Uterus (tissue), 4 donors: ENCODE results near the gene PPP1R7. TPM values are rescaled to one million over a fixed set of nuclear protein-coding genes. Genes with fewer than 3 reads are reported as not detected.

ENCODE experiments used
- DNase-seq, 2 donors: peaks; one replicate each; pipeline ENCODE4 v3.0.0-alpha.2; 2019 to 2020
- H3K27ac ChIP-seq, 2 donors: fragments of 200-600 bp; sonication (generic); 1 replicate in 1 of 2; 2 replicates in 1 of 2; pipeline ENCODE4 v1.5.1; 2016 to 2018
- H3K27me3 ChIP-seq, 2 donors: fragments of 200-600 bp; sonication (generic); one replicate each; pipeline ENCODE4 v1.5.1; 2018 to 2019; ENCODE audit warnings: control low read depth in 1 of 2
- H3K36me3 ChIP-seq, 2 donors: fragments of 200-600 bp; sonication (generic); one replicate each; pipeline ENCODE4 v1.5.1; 2019; ENCODE audit warnings: control low read depth in 1 of 2
- H3K4me1 ChIP-seq, 2 donors: fragments of 200-600 bp; sonication (generic); one replicate each; pipeline ENCODE4 v1.5.1; 2018 to 2019; ENCODE audit warnings: control low read depth in 1 of 2
- H3K4me3 ChIP-seq, 2 donors: fragments of 200-600 bp; sonication (generic); 1 replicate in 1 of 2; 2 replicates in 1 of 2; pipeline ENCODE4 v1.5.1; 2018 to 2019; ENCODE audit warnings: mild to moderate bottlenecking in 1 of 2
- H3K9me3 ChIP-seq, 2 donors: fragments of 200-600 bp; sonication (generic); one replicate each; pipeline ENCODE4 v1.5.1; 2019; ENCODE audit warnings: control low read depth in 1 of 2
- POLR2A ChIP-seq, 2 donors: fragments of 450-650 bp; IDR thresholded peaks; one replicate each; pipeline ENCODE4 v1.6.1; 2016; ENCODE audit warnings: antibody characterized with exemption in 2 of 2, mild to moderate bottlenecking in 1 of 2, moderate library complexity in 1 of 2
- intact Hi-C: fragments of 100-400 bp; cut with DNase I; formaldehyde crosslinking; loops from one replicate; pipeline ENCODE4 v1.15.1; 2023; ENCODE audit warnings: low total_unique reads
- total RNA-seq, 4 donors: library from RNA; depleted of rRNA in 3 of 4; stranded (reverse); fragments of >200 nt in 3 of 4; gene quantifications; one replicate each; pipeline versions ENCODE4 v1.1.0 to v1.2.4, GENCODE V29; 2014 to 2023
- TF ChIP-seq, protein P1 (sequence below), 4 experiments: fragments of 200-600 bp in 2 of 4; fragments of 450-650 bp in 2 of 4; sonication (generic) in 2 of 4; IDR thresholded peaks; one replicate each; pipeline ENCODE4 v1.5.1; 2016 to 2019; ENCODE audit warnings: antibody characterized with exemption in 4 of 4, mild to moderate bottlenecking in 2 of 4, moderate library complexity in 1 of 4
- donor health status: DM: yes; HTN: yes; CAD: no.

The PPP1R7 gene
- total RNA-seq, 4 donors from 2014 or later: 8.5 to 43.6 (median 30.0) TPM

GRCh38 chr2:241189093-241189855, 39.0 kb downstream of the PPP1R7 start:
- no peaks in the 10 kb centered on the region for H3K9me3 ChIP-seq
- TF ChIP-seq, protein P1, sequence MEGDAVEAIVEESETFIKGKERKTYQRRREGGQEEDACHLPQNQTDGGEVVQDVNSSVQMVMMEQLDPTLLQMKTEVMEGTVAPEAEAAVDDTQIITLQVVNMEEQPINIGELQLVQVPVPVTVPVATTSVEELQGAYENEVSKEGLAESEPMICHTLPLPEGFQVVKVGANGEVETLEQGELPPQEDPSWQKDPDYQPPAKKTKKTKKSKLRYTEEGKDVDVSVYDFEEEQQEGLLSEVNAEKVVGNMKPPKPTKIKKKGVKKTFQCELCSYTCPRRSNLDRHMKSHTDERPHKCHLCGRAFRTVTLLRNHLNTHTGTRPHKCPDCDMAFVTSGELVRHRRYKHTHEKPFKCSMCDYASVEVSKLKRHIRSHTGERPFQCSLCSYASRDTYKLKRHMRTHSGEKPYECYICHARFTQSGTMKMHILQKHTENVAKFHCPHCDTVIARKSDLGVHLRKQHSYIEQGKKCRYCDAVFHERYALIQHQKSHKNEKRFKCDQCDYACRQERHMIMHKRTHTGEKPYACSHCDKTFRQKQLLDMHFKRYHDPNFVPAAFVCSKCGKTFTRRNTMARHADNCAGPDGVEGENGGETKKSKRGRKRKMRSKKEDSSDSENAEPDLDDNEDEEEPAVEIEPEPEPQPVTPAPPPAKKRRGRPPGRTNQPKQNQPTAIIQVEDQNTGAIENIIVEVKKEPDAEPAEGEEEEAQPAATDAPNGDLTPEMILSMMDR (IDR thresholded peaks at IDR 0.05): no peak
- TF ChIP-seq POLR2A (IDR thresholded peaks at IDR 0.05): no peak
- intact Hi-C loops: no loop called here
- H3K27ac ChIP-seq: no peak overlapping the region
- no peaks in the 10 kb centered on the region for H3K36me3 ChIP-seq
- no peak for DNase-seq
- no peak overlapping the region for H3K4me3 ChIP-seq
- no peaks in the 10 kb centered on the region for H3K27me3 ChIP-seq
- H3K4me1 ChIP-seq: no peaks in the 10 kb centered on the region

DNA sequence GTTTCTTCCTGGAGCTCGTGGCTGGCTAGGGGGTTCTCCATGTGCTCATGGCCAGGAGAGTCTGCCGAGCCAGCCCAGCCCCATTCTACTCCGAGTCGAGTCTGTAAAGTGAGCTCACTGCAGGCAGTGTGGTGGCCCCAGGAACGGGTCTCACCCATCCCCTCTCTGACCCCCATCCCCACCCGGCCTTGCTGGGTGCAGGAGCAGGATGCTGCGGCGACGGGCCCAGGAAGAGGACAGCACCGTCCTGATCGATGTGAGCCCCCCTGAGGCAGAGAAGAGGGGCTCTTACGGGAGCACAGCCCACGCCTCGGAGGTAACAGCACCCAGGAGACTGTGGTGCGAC, 39.6 kb downstream of the PPP1R7 start:
- no peak for TF ChIP-seq POLR2A (IDR thresholded peaks at IDR 0.05)
- TF ChIP-seq, protein P1 (IDR thresholded peaks at IDR 0.05): no peak
- no peaks in the 10 kb centered on the region for H3K9me3 ChIP-seq
- DNase-seq: no peak
- H3K4me1 ChIP-seq: no peaks in the 10 kb centered on the region
- no peaks in the 10 kb centered on the region for H3K36me3 ChIP-seq
- intact Hi-C loops: no loop called here
- H3K27me3 ChIP-seq: no peaks in the 10 kb centered on the region
- no peak overlapping the region for H3K4me3 ChIP-seq
- H3K27ac ChIP-seq: no peak overlapping the region

GRCh38 chr2:241190291-241190981, 40.2 kb downstream of the PPP1R7 start:
- no peak for TF ChIP-seq POLR2A (IDR thresholded peaks at IDR 0.05)
- TF ChIP-seq, protein P1 (IDR thresholded peaks at IDR 0.05): no peak
- no peak for DNase-seq
- Histone ChIP-seq H3K27ac (no peak overlapping the region), H3K9me3 (no peaks in the 10 kb centered on the region), H3K36me3 (no peaks in the 10 kb centered on the region), H3K4me1 (no peaks in the 10 kb centered on the region), H3K27me3 (no peaks in the 10 kb centered on the region), H3K4me3 (no peak overlapping the region)
- intact Hi-C loops: no loop called here

DNA sequence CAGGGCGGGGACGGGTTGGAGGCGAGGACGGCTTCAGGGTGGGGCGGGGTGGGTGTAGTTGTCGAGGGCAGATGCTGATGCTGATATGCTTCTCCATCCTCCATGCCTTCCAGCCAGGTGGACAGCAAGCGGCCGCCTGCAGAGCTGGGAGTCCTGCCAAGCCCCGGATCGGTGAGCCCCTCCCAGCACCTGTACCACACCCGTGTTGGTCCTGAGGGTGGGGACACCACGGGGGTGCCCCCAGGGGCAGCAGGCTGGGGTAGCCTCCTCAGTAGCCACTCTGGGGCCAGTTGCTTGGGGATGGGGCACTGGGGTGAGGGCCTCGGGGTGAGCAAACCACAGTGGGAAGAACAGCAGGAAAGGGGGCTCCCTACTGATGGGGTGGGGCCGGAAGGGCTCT, 40.8 kb downstream of the PPP1R7 start:
- no peak overlapping the region for H3K27ac ChIP-seq
- H3K4me1 ChIP-seq: no peaks in the 10 kb centered on the region
- TF ChIP-seq, protein P1 (IDR thresholded peaks at IDR 0.05): no peak
- no peak for TF ChIP-seq POLR2A (IDR thresholded peaks at IDR 0.05)
- intact Hi-C loops: no loop called here
- no peaks in the 10 kb centered on the region for H3K9me3 ChIP-seq
- no peak overlapping the region for H3K4me3 ChIP-seq
- no peak for DNase-seq
- no peaks in the 10 kb centered on the region for H3K36me3 ChIP-seq
- no peaks in the 10 kb centered on the region for H3K27me3 ChIP-seq

DNA sequence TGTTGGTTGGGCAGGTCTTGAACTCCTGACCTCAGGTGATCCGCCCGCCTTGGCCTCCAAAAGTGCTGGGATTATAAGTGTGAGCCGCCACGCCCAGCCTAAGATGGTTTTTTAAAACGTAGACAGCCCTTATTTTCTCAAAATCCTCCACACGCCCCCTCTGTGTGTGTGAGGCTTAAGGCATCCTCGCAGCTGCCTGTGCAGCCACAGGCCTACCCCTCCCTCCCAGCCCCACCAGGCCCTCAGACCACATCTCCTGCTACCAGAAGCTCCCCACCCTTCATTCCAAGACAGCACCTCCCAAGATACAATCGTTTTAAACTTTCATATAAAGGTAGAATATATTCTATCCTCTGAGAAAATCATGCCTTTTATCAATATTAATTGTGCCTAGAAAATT, 43.0 kb downstream of the PPP1R7 start:
- Histone ChIP-seq H3K4me3 (no peak overlapping the region), H3K27me3 (no peaks in the 10 kb centered on the region), H3K36me3 (no peaks in the 10 kb centered on the region), H3K9me3 (no peaks in the 10 kb centered on the region), H3K4me1 (no peaks in the 10 kb centered on the region), H3K27ac (no peak overlapping the region)
- TF ChIP-seq, protein P1 (IDR thresholded peaks at IDR 0.05): no peak
- TF ChIP-seq POLR2A (IDR thresholded peaks at IDR 0.05): no peak
- no peak for DNase-seq
- intact Hi-C loops: no loop called here
